Astrocyte (in vitro differentiated cells and primary cell): Measurements from ENCODE around the gene SP7. TPM values are rescaled to one million over a fixed set of nuclear protein-coding genes. Genes with fewer than 3 reads are reported as not detected.
A peak's percentile ranks its signal among the peaks of the same experiment; 100 is the strongest.

ENCODE experiments used
- DNase-seq: peaks from one replicate; pipeline ENCODE4 v3.0.0-alpha.2; 2010; ENCODE audit warnings: low read depth
- FAIRE-seq: peaks from 2 replicates; lab custom pipeline; 2011; peaks lifted over from hg19 to GRCh38; lab: Jason Lieb, UNC
- H2AFZ ChIP-seq: 2 replicates; pipeline ENCODE4 v1.6.0; 2012; ENCODE audit warnings: low read depth, low read length, inconsistent platforms
- H3K27ac ChIP-seq: 2 replicates; pipeline ENCODE4 v1.5.1; 2011; ENCODE audit warnings: low read depth, low read length, inconsistent platforms
- H3K27me3 ChIP-seq: 2 replicates; pipeline ENCODE4 v1.6.0; 2011; ENCODE audit warnings: low read length, inconsistent platforms; ENCODE audit not compliant: insufficient read depth
- H3K36me3 ChIP-seq: 2 replicates; pipeline ENCODE4 v1.5.1; 2011; ENCODE audit warnings: low read length, inconsistent platforms; ENCODE audit not compliant: insufficient read depth
- H3K4me1 ChIP-seq: 2 replicates; pipeline ENCODE4 v1.5.1; 2011; ENCODE audit warnings: low read length, inconsistent platforms; ENCODE audit not compliant: insufficient read depth
- H3K4me2 ChIP-seq: 2 replicates; pipeline ENCODE4 v1.6.0; 2012; ENCODE audit warnings: low read length, inconsistent platforms
- H3K4me3 ChIP-seq: 2 replicates; pipeline ENCODE4 v1.5.1; 2011; ENCODE audit warnings: low read depth, mild to moderate bottlenecking, low read length, inconsistent platforms; ENCODE audit not compliant: insufficient read depth
- H3K79me2 ChIP-seq: 2 replicates; pipeline ENCODE4 v1.6.0; 2012; ENCODE audit warnings: mild to moderate bottlenecking, low read length, inconsistent platforms; ENCODE audit not compliant: insufficient read depth
- H3K9ac ChIP-seq: 2 replicates; pipeline ENCODE4 v1.6.0; 2012; ENCODE audit warnings: mild to moderate bottlenecking, low read length, inconsistent platforms
- H3K9me3 ChIP-seq: 2 replicates; pipeline ENCODE4 v1.5.1; 2012; ENCODE audit warnings: low read depth, mild to moderate bottlenecking, low read length, inconsistent platforms; ENCODE audit not compliant: insufficient read depth
- H4K20me1 ChIP-seq: 2 replicates; pipeline ENCODE4 v1.6.0; 2012; ENCODE audit warnings: low read length, inconsistent platforms; ENCODE audit not compliant: insufficient read depth
- H3K27ac Mint-ChIP-seq: one replicate; pipeline ENCODE4 v1.8.0; 2021; ENCODE audit warnings: mild to moderate bottlenecking, mixed read lengths; ENCODE audit not compliant: unreplicated experiment
- H3K27me3 Mint-ChIP-seq: one replicate; pipeline ENCODE4 v1.8.0; 2021; ENCODE audit warnings: low read depth, mixed read lengths; ENCODE audit not compliant: unreplicated experiment
- H3K36me3 Mint-ChIP-seq: one replicate; pipeline ENCODE4 v1.8.0; 2021; ENCODE audit warnings: low read depth, mixed read lengths; ENCODE audit not compliant: unreplicated experiment
- H3K4me1 Mint-ChIP-seq: one replicate; pipeline ENCODE4 v1.8.0; 2021; ENCODE audit warnings: low read depth, mixed read lengths; ENCODE audit not compliant: unreplicated experiment
- H3K4me3 Mint-ChIP-seq: one replicate; pipeline ENCODE4 v1.8.0; 2021; ENCODE audit warnings: mild to moderate bottlenecking, moderate library complexity, mixed read lengths; ENCODE audit not compliant: unreplicated experiment
- H3K9me3 Mint-ChIP-seq: one replicate; pipeline ENCODE4 v1.8.0; 2021; ENCODE audit warnings: mild to moderate bottlenecking, mixed read lengths; ENCODE audit not compliant: unreplicated experiment
- CTCF ChIP-seq: IDR thresholded peaks from 2 replicates; pipeline ENCODE4 v1.5.1; 2011; ENCODE audit warnings: low read depth, mild to moderate bottlenecking, inconsistent platforms, low read length, moderate library complexity; ENCODE audit not compliant: insufficient read depth
- EZH2 ChIP-seq: IDR thresholded peaks from 2 replicates; pipeline ENCODE4 v1.6.1; 2012; ENCODE audit warnings: mild to moderate bottlenecking, low read length, inconsistent platforms; ENCODE audit not compliant: insufficient read depth
- total RNA-seq: library from RNA; stranded (reverse); gene quantifications from 2 replicates; pipeline ENCODE4 v1.2.1, GENCODE V29; 2021

The SP7 gene
- total RNA-seq, 1 donor from 2014 or later = not detected

- Histone ChIP-seq H3K79me2 (peaks cover 4% of the 10 kb centered on the region), H2AFZ (peak overlapping the region; percentile 54), H4K20me1 (no peaks in the 10 kb centered on the region), H3K4me1 (peaks cover 29% of the 10 kb centered on the region), H3K9me3 (no peaks in the 10 kb centered on the region), H3K27me3 (no peaks in the 10 kb centered on the region), H3K36me3 (peaks cover 5% of the 10 kb centered on the region), H3K9ac (peak overlapping the region; percentile 32), H3K4me2 (peak overlapping the region; percentile 64), H3K4me3 (no peak overlapping the region), H3K27ac (peak overlapping the region; percentile 69)
- H3K4me3 Mint-ChIP-seq = no peak overlapping the region
- H3K9me3 Mint-ChIP-seq = no peaks in the 10 kb centered on the region
- peaks cover 3% of the 10 kb centered on the region for H3K27me3 Mint-ChIP-seq
- FAIRE-seq = no peak
- TF ChIP-seq EZH2 (no peak), CTCF (no peak)
- peak; percentile 43 for DNase-seq
- peaks cover 5% of the 10 kb centered on the region for H3K4me1 Mint-ChIP-seq
- no peak overlapping the region for H3K27ac Mint-ChIP-seq
- H3K36me3 Mint-ChIP-seq = peaks cover 4% of the 10 kb centered on the region
Measured at GRCh38 chr12:53290661-53291060, 45.5 kb downstream of the SP7 start.

- peaks cover 5% of the 10 kb centered on the region for H3K36me3 ChIP-seq
- peaks cover 1% of the 10 kb centered on the region for H3K4me1 Mint-ChIP-seq
- H3K27me3 Mint-ChIP-seq = peaks cover 3% of the 10 kb centered on the region
- H3K9me3 Mint-ChIP-seq = no peaks in the 10 kb centered on the region
- H3K27ac ChIP-seq = peak overlapping the region; percentile 69
- peak; percentile 12 for DNase-seq
- no peak overlapping the region for H2AFZ ChIP-seq
- H4K20me1 ChIP-seq = no peaks in the 10 kb centered on the region
- H3K27ac Mint-ChIP-seq = no peak overlapping the region
- H3K4me1 ChIP-seq = peaks cover 26% of the 10 kb centered on the region
- no peaks in the 10 kb centered on the region for H3K9me3 ChIP-seq
- no peak overlapping the region for H3K4me3 Mint-ChIP-seq
- H3K4me3 ChIP-seq = no peak overlapping the region
- H3K4me2 ChIP-seq = peak overlapping the region; percentile 64
- TF ChIP-seq EZH2 (no peak), CTCF (no peak)
- no peaks in the 10 kb centered on the region for H3K79me2 ChIP-seq
- H3K36me3 Mint-ChIP-seq = peaks cover 4% of the 10 kb centered on the region
- no peak for FAIRE-seq
- H3K27me3 ChIP-seq = no peaks in the 10 kb centered on the region
- H3K9ac ChIP-seq = peak overlapping the region; percentile 33
Measured at GRCh38 chr12:53289891-53290290, 46.3 kb downstream of the SP7 start.

GRCh38 chr12:53288322-53288721 is 47.8 kb downstream of the SP7 start:
- H4K20me1 ChIP-seq = no peaks in the 10 kb centered on the region
- H2AFZ ChIP-seq = no peak overlapping the region
- TF ChIP-seq EZH2 (no peak), CTCF (no peak)
- FAIRE-seq (no peak), DNase-seq (no peak)
- peaks cover 24% of the 10 kb centered on the region for H3K4me1 ChIP-seq
- H3K36me3 ChIP-seq = peaks cover 10% of the 10 kb centered on the region
- no peak overlapping the region for H3K9ac ChIP-seq
- no peak overlapping the region for H3K27ac ChIP-seq
- Mint-ChIP-seq H3K36me3 (peaks cover 4% of the 10 kb centered on the region), H3K27me3 (peaks cover 3% of the 10 kb centered on the region), H3K4me3 (no peak overlapping the region), H3K27ac (no peak overlapping the region), H3K9me3 (no peaks in the 10 kb centered on the region), H3K4me1 (no peaks in the 10 kb centered on the region)
- H3K4me2 ChIP-seq = no peak overlapping the region
- H3K4me3 ChIP-seq = no peak overlapping the region
- no peaks in the 10 kb centered on the region for H3K27me3 ChIP-seq
- no peaks in the 10 kb centered on the region for H3K9me3 ChIP-seq
- no peaks in the 10 kb centered on the region for H3K79me2 ChIP-seq
